ENCODE results near the gene SDHAF4. TPM values are rescaled to one million over a fixed set of nuclear protein-coding genes. Genes with fewer than 3 reads are reported as not detected.

SDHAF4 gene
- total RNA-seq, 1 donor from 2014 or later: 9.0 TPM

DNA sequence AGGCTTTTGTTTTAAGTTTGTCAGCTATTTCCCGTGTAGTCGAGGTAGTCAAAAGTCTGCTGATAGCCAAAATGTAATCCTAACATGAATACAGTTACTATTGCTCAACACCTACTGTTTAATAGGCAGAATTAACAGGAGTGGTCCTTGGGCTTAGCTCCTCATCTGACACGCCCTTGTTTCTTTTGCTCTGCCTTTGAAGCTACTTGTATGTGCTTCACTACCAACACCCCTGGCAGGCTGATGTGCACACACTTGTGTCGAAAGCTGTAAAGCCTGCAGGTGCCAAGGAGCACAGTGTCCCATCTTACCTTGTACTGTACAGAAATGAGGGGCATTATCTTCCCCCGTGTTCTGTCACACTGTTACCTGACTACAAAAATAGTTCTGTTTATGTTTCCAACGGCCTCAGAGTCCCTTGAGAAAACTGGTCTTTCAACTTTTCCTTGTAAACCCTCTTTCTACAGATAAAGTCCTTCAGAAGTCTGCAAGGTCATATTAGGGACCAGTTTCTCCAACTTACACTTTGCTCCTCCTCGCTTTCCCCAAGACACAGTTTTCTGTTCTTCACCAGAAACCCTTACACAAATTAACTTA lies 9.3 kb downstream of the SDHAF4 start:
- no peaks in the 10 kb centered on the region for H3K27me3 Mint-ChIP-seq (ENCODE audit: unreplicated experiment)
- no peak for TF ChIP-seq CTCF (IDR thresholded peaks at IDR 0.05; ENCODE audit: partially characterized antibody, unreplicated experiment)
- H3K9me3 Mint-ChIP-seq (ENCODE audit: unreplicated experiment): no peaks in the 10 kb centered on the region
- H3K4me1 Mint-ChIP-seq (ENCODE audit: low read depth, unreplicated experiment): no peaks in the 10 kb centered on the region
- no peak overlapping the region for H3K4me3 Mint-ChIP-seq (ENCODE audit: unreplicated experiment)
- no peak overlapping the region for H3K27ac Mint-ChIP-seq (ENCODE audit: unreplicated experiment)
- no peaks in the 10 kb centered on the region for H3K36me3 Mint-ChIP-seq (ENCODE audit: unreplicated experiment)
- no peak for DNase-seq

DNA sequence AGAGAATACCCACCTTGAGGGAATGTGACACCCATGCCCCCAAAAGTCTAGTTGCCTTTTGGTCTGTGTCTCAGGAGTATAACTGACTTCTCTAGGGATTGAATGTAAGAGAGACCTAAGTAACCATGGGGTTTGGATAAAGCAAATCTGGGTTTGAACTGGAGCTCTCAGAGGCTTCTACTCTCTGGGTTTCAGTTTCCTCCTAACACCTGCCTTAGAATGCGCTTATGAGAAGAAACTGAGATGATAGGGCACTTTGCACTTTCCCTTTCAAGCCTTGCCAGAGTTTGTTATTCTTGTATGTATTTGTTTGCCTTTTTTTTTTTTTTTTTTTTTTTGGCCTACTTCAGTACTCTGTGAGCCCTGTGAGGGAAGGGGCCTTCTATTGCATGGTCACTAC lies 19.4 kb downstream of the SDHAF4 start:
- TF ChIP-seq CTCF (IDR thresholded peaks at IDR 0.05; ENCODE audit: partially characterized antibody, unreplicated experiment): no peak
- Mint-ChIP-seq H3K27me3 (ENCODE audit: unreplicated experiment) (peaks cover 2% of the 10 kb centered on the region), H3K9me3 (ENCODE audit: unreplicated experiment) (no peaks in the 10 kb centered on the region), H3K4me3 (ENCODE audit: unreplicated experiment) (no peak overlapping the region), H3K4me1 (ENCODE audit: low read depth, unreplicated experiment) (no peaks in the 10 kb centered on the region), H3K36me3 (ENCODE audit: unreplicated experiment) (peaks cover 5% of the 10 kb centered on the region), H3K27ac (ENCODE audit: unreplicated experiment) (no peak overlapping the region)
- DNase-seq: no peak

GRCh38 chr6:70590400-70590799 lies 23.7 kb downstream of the SDHAF4 start:
- Mint-ChIP-seq H3K9me3 (ENCODE audit: unreplicated experiment) (peaks cover 2% of the 10 kb centered on the region), H3K27ac (ENCODE audit: unreplicated experiment) (no peak overlapping the region), H3K27me3 (ENCODE audit: unreplicated experiment) (peaks cover 2% of the 10 kb centered on the region), H3K4me3 (ENCODE audit: unreplicated experiment) (no peak overlapping the region), H3K36me3 (ENCODE audit: unreplicated experiment) (no peaks in the 10 kb centered on the region), H3K4me1 (ENCODE audit: low read depth, unreplicated experiment) (no peaks in the 10 kb centered on the region)
- no peak for TF ChIP-seq CTCF (IDR thresholded peaks at IDR 0.05; ENCODE audit: partially characterized antibody, unreplicated experiment)
- no peak for DNase-seq

- H3K4me3 Mint-ChIP-seq (ENCODE audit: unreplicated experiment): no peak overlapping the region
- DNase-seq: no peak
- H3K4me1 Mint-ChIP-seq (ENCODE audit: low read depth, unreplicated experiment): no peaks in the 10 kb centered on the region
- TF ChIP-seq CTCF (IDR thresholded peaks at IDR 0.05; ENCODE audit: partially characterized antibody, unreplicated experiment): no peak
- peaks cover 2% of the 10 kb centered on the region for H3K9me3 Mint-ChIP-seq (ENCODE audit: unreplicated experiment)
- no peaks in the 10 kb centered on the region for H3K36me3 Mint-ChIP-seq (ENCODE audit: unreplicated experiment)
- H3K27ac Mint-ChIP-seq (ENCODE audit: unreplicated experiment): no peak overlapping the region
- H3K27me3 Mint-ChIP-seq (ENCODE audit: unreplicated experiment): peaks cover 2% of the 10 kb centered on the region
Observed at GRCh38 chr6:70592391-70593117, 25.8 kb downstream of the SDHAF4 start.

GRCh38 chr6:70593118-70593486 lies 26.4 kb downstream of the SDHAF4 start:
- H3K4me1 Mint-ChIP-seq (ENCODE audit: low read depth, unreplicated experiment): no peaks in the 10 kb centered on the region
- no peak overlapping the region for H3K4me3 Mint-ChIP-seq (ENCODE audit: unreplicated experiment)
- H3K27me3 Mint-ChIP-seq (ENCODE audit: unreplicated experiment): peaks cover 2% of the 10 kb centered on the region
- H3K9me3 Mint-ChIP-seq (ENCODE audit: unreplicated experiment): peaks cover 2% of the 10 kb centered on the region
- H3K36me3 Mint-ChIP-seq (ENCODE audit: unreplicated experiment): no peaks in the 10 kb centered on the region
- DNase-seq: no peak
- H3K27ac Mint-ChIP-seq (ENCODE audit: unreplicated experiment): no peak overlapping the region
- no peak for TF ChIP-seq CTCF (IDR thresholded peaks at IDR 0.05; ENCODE audit: partially characterized antibody, unreplicated experiment)

All from glutamatergic neuron (in vitro differentiated cells).